GM18502 (cell line): ENCODE measurements around the gene LRRC74A.

Experiments
- ATAC-seq: cut with Tn5 transposase; IDR thresholded peaks from one replicate; pipeline ENCODE4 v1.9.1; 2021; ENCODE audit warnings: mild to moderate bottlenecking; ENCODE audit not compliant: unreplicated experiment, poor library complexity

LRRC74A gene

GRCh38 chr14:76808990-76809389 lies 17.2 kb upstream of the LRRC74A start:
- no peak for ATAC-seq

GRCh38 chr14:76810525-76810924 lies 15.7 kb upstream of the LRRC74A start:
- ATAC-seq: no peak

DNA sequence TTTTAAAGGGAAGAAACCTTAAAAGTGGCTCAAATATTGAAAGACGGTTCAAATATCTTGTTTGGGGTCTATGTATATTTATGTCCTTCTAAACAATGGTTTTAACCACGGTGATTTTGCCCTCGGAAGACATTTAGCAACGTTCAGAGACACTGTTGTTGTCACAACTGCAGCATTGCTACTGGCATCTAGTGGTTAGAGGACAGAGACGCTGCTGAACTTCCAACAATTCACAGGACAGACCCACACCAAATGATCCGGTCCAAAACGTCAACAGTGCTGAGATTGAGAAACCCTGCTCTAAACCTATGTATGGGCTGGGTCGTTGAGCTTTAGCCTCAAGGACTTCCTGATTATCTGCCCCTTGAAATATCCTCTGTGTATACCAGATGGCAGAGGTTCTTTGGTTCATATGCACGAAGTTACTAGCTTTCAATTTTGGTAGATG lies 15.2 kb upstream of the LRRC74A start:
- ATAC-seq: no peak

DNA sequence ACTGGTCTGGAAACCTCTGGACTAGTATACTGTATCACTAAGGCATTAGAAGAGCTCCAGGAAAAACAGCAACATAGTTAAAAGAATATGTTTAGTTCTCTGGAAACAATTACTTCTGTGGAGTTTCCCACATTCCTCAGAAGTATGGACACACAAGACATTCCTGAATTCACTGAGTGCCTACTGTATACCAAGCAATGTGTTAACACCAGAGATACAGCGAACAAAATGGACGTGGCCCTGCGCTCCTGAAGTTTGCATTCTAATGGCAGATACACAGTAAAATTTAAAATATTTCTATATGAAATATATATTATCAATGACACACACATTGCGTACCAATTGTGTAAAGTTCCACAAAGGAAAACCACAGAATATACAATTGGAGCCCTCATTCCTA lies 14.6 kb upstream of the LRRC74A start:
- ATAC-seq: no peak

DNA sequence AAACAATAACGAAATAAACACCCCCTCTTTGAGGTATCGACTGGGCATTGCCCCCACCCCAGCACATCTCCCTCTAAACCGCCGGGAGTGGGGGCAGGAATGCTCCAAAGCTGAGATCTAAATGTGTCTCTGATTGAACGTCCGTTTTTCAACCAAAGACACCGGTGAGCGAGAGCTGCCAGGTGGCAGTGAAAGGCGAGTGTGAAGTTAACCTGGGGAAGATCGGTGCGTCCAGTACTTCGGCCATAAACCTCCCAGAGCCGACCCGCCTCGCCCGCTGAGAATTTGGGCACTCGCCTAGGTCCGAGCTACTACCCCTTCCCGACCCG lies 14.2 kb upstream of the LRRC74A start:
- ATAC-seq: no peak

DNA sequence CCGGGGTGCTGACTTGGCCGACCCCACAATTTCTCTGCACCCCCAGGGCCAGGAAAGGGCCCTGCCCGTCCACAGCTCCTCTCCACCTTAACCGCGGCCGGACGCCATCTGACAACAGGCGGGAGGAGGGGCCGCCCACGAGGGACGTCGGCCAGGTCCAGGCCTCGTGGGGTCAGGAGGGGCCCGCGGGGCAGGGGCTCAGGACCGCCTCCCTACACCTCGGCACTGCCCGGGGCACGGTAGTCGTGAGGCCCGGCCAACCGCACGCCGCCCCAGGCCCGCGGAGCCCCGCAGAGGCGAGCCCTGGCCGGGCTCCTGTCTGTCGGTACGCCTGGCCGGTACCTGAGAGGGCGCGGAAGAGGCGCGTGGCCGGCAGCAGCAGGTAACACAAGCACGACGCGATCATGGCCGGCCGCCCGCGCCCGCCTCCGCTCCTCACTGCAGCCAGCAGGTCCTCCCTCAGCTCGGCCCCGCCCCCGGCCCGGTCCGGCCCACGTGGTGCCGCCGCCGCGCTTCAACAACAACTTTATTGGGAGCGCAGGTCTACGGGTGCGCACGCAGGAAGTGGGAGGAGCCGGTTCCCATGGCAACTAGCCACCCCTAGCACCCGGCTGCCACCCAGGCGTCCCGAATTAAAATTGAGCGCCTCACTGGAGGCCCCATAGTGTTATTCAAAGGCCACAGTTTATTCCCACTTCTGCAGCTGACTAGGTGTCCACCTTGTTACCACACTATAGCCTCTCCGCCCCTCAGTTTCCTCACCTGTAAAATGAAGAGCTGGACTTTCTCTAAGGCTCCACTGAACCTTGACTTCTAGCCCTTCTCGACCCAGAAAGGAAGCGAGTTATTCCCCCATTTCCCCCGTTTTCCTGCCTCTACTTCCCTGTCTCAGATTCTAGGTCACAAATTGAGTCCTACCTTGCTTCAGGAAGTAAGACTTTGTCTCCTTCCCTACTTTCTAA lies 13.5 kb upstream of the LRRC74A start, which contains the start of gene ANGEL1:
Gene ANGEL1, minus strand, starts transcription at position 461 of the 962 bp plus-strand sequence. Its CDS starts 55 bp downstream, at position 406.
- ATAC-seq: peak; percentile 89

- ATAC-seq: no peak
Observed at GRCh38 chr14:76814726-76815645, 11.2 kb upstream of the LRRC74A start.

GRCh38 chr14:76820700-76821099 lies 5.5 kb upstream of the LRRC74A start:
- no peak for ATAC-seq

DNA sequence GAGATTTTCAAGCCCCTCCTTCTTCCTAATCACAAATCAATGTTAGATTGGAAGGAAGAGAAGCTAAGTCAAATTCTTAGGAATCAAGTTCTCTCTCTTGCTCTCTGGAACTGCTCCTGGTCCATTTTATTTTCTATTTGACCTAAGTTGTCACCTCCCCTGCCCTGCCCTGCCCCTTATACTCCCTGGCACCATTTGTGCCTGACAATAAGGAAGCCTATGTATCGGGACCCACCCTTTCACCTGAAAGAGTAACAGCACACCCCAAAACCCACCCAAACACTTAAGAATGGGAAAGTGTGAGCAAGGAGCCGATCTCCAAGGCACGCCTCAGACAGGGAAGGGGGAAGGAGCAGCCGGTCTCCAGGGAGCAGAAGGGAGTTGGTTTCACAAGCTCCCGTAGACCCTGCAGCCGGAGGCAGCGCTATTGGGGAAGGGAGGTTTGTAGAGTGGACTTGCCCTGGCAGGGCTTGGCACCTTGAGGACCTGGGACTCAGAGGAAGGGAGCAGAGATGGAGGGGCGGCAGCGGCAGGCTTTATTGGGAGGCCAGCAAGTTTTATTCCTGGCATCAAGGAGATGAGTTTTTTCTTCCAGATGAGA lies 1.6 kb downstream of the LRRC74A start:
- ATAC-seq: no peak

DNA sequence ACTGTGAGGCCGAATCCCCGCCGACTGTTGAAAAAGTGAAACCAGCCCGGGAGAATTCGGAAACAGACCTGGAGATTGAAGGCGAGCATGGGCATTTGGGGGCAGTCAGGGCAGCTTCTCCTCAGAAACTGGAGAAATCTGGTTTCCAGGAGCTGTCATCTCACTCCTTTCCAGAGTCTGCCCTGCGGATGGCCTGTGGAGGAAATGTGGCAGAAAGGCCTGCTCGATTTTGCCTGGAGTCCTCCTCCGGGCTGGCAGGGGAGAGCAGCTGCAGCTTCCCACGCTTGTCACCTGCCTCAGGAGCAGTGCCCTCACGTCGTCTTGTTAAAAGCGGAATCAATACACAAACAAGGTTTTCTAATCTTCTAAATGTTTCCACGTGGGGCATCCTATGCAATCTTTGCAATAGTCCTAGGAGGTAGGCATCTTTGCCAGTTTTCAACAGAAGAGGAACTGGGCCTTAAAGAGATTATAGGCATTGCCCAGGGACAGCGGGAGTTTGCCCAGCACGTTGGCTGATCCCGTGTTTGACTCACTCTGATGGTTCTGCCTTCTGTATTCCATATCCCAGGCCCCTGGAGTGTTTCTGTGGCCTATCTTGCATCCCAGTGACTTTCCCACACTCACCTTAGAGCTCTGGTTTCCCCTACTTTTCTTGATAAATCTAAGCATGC lies 2.3 kb downstream of the LRRC74A start:
- no peak for ATAC-seq

GRCh38 chr14:76829013-76829365 lies 2.8 kb downstream of the LRRC74A start:
- ATAC-seq: no peak

DNA sequence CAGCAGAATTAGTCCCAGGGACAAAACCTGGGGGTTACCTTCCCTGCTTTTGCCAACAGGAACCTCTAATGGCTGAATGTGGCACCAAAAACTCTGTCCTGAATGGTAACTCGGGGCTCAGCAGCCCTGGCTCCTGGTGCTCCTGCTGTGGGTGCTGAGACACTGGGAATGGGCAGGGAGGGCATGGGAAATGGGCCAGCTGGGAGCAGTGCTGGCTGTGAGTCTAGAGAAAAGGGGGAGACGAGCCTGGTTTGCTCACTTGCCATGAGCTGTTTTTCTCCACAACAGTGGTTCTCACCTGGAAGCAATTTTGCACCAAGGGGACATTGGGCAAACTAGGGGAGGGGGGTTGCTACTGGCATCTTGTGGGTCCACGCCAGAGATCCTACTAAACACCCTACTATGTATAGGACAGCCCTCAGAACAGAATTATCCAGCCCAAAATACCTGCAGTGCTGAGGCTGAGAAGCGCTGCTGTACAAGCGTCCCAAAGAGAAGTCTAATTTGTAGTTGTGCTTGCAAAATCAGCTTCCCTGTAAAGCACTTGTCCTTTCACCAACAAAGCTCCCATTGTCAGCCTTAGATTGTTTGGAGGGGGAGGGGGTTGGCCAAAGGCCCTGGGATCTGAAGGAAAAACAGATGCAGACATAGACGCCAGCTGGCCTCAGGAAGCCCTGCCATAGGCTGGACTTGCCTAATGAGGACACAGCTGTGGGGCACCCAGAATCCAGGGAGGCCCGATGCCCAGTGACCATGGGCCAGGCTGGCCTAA lies 3.6 kb downstream of the LRRC74A start:
- ATAC-seq: no peak

GRCh38 chr14:76830556-76830955 lies 4.3 kb downstream of the LRRC74A start:
- no peak for ATAC-seq

DNA sequence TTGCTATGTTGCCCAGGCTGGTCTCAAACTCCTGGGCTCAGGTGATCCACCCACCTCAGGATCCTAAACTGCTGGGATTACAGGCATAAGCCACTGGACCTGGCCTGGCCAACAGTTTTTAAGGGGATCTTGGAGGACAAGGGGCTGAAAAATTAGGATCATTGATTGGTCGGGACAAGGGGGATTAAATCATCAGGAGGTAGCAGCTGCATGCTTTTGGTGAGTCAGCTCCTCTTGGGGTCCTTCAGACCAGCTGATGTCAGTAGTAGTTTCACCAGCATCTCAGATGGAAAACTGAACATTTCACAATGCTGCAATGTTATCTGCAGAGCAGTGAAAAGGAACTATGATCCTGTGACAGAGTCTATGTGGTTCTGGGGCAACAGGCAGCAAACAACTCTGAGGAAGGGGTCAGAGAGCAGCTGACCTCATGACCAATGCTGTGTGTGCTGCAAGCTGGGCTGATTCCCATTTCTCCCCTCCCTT lies 6.3 kb downstream of the LRRC74A start:
- ATAC-seq: no peak

DNA sequence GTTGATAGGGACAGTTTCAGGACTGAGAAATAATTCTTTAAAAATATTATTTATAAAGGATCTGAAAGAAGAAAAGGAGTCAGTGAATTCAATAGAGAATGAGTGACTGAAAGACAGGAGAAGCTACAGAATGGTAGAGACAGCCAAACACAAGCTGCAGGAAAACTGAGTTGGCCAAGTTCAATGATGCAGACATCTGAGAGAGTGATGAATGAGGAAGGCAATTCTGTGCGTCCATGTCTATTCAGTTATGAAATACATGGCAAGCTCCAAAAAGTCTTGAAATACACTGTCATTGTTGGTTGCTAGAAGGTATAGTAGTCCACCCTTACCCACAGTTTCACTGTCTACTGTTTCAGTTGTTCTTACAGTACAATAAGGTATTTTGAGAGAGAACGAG lies 6.8 kb downstream of the LRRC74A start:
- no peak for ATAC-seq

- no peak for ATAC-seq
Observed at GRCh38 chr14:76834241-76834661, 8.0 kb downstream of the LRRC74A start.

DNA sequence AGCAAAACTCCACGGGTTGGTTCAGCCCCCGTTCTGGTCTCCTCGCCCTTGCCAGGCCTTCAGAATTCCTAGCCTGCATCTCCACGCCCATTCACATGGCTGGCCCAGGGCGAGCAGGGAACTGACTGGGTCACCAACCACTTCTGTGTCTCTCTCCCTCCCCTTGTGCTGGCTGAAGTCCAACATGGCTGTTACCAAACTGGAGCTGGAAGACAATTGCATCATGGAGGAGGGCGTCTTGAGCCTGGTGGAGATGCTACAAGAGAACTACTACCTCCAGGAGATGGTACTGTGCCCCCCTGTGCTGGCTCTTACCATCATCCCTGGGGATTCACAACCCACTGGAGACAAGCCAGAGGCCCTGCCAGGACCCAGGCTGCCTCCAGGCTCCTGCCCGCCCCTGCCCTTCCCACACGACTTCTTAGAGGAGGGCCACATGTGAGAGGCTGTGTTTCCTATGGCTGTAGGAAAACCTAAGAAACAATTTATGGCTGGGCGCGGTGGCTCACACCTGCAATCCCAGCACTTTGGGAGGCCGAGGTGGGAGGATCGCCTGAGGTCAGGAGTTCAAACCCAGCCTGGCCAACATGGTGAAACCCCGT lies 9.9 kb downstream of the LRRC74A start:
- ATAC-seq: no peak

- no peak for ATAC-seq
Observed at GRCh38 chr14:76837524-76837923, 11.3 kb downstream of the LRRC74A start.

DNA sequence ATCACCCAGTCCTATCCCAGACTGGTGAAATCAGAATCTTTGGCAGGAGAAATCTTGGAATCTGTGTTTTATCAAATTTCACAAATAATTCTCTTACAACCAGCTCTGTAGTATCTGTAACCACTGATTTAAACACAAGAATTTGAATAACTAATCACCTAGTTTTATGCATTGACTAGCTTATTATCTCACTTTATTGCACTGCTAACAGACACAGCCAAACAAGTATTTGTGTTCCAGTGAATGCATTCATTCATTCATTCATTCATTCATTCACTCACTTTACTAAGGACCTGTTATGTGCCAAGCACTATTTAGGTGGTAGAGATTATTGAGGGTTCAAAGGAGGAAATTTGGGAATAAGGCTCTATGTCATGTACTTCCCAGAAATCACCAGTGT lies 16.2 kb downstream of the LRRC74A start:
- ATAC-seq: no peak
